Thoracic aorta (tissue), 2 donors: ENCODE data around the gene RGS7. TPM values are rescaled to one million over a fixed set of nuclear protein-coding genes. Genes with fewer than 3 reads are reported as not detected.

Source experiments
- ATAC-seq: fragments of 150-250 bp; one replicate; pipeline ENCODE4 v1.8.0; 2017; ENCODE audit warnings: low read depth; ENCODE audit not compliant: insufficient number of reproducible peaks, low FRiP score
- DNase-seq: peaks from one replicate; pipeline ENCODE4 v3.0.0-alpha.2; 2020; ENCODE audit warnings: low spot score
- H3K27ac ChIP-seq, 2 donors: fragments of 200-600 bp; sonication (generic); 1 replicate in 1 of 2; 2 replicates in 1 of 2; pipeline ENCODE4 v1.5.1; 2016; ENCODE audit warnings: mild to moderate bottlenecking in 2 of 2, moderate library complexity in 2 of 2
- H3K27me3 ChIP-seq: fragments of 200-600 bp; sonication (generic); replicated peaks from 2 replicates; pipeline ENCODE4 v1.6.0; 2016; ENCODE audit warnings: mild to moderate bottlenecking; ENCODE audit not compliant: insufficient read depth
- H3K36me3 ChIP-seq: fragments of 200-600 bp; sonication (generic); one replicate; pipeline ENCODE4 v1.5.1; 2016
- H3K4me1 ChIP-seq, 2 donors: fragments of 200-600 bp; sonication (generic); 1 replicate in 1 of 2; 2 replicates in 1 of 2; pipeline versions ENCODE4 v1.5.1 to v1.6.0; 2016; ENCODE audit warnings: low read depth in 2 of 2, mild to moderate bottlenecking in 1 of 2; ENCODE audit not compliant: control insufficient read depth in 1 of 2
- H3K4me3 ChIP-seq: fragments of 200-600 bp; sonication (generic); 2 replicates; pipeline ENCODE4 v1.5.1; 2016; ENCODE audit warnings: mild to moderate bottlenecking
- H3K9me3 ChIP-seq: fragments of 200-600 bp; sonication (generic); 2 replicates; pipeline ENCODE4 v1.5.1; 2016
- total RNA-seq, 2 donors: library from RNA; depleted of rRNA; stranded (reverse); fragments of >200 nt; gene quantifications; one replicate each; pipeline versions ENCODE4 v1.1.0 to v1.2.3, GENCODE V29; 2016
- TF ChIP-seq, protein P1 (sequence below): fragments of 200-600 bp; sonication (generic); IDR thresholded peaks from one replicate; pipeline ENCODE4 v1.5.1; 2019; ENCODE audit warnings: antibody characterized with exemption

RGS7 gene
- total RNA-seq, 2 donors from 2014 or later = not detected

DNA sequence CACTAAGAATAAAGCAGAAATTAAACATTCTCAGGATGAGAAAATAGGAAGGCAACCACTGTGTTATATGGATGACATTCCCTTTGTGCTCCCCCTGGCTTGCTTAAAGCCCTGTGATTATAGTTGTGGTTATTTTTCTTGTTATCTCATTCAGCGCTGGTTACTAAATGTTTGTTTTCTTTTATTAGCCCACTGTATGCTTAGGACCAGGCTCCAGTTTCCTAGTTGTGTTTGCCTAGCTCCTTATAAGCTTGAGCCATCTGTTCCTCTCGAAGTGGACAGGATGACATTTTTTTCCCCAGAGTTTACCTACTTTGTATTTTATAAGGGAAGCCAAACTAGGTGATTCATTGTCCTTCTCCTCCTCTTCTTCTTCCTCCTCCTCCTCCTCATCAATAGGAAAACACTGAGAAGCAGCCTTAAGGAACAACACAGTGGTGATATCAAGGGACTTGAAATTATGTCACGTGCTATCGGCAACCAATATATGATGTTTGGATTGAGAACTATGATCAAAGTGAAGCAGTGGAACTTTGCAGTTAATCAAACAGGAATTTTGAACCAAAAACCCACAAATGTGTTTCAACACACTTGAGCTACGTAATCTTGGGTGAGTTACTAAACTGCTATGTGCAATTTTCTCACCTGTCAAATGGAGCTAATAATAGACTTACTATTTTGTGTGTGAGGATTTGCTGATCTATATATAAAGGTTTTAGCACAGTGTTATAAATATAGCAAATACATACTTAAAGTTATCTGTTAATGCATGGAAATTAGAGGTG, 35.1 kb upstream of the RGS7 start:
- H3K27me3 ChIP-seq = no peaks in the 10 kb centered on the region
- ATAC-seq (no peak), DNase-seq (no peak)
- H3K36me3 ChIP-seq = no peaks in the 10 kb centered on the region
- no peak overlapping the region for H3K27ac ChIP-seq
- H3K9me3 ChIP-seq = no peaks in the 10 kb centered on the region
- H3K4me1 ChIP-seq = no peaks in the 10 kb centered on the region
- H3K4me3 ChIP-seq = no peak overlapping the region
- TF ChIP-seq, protein P1, sequence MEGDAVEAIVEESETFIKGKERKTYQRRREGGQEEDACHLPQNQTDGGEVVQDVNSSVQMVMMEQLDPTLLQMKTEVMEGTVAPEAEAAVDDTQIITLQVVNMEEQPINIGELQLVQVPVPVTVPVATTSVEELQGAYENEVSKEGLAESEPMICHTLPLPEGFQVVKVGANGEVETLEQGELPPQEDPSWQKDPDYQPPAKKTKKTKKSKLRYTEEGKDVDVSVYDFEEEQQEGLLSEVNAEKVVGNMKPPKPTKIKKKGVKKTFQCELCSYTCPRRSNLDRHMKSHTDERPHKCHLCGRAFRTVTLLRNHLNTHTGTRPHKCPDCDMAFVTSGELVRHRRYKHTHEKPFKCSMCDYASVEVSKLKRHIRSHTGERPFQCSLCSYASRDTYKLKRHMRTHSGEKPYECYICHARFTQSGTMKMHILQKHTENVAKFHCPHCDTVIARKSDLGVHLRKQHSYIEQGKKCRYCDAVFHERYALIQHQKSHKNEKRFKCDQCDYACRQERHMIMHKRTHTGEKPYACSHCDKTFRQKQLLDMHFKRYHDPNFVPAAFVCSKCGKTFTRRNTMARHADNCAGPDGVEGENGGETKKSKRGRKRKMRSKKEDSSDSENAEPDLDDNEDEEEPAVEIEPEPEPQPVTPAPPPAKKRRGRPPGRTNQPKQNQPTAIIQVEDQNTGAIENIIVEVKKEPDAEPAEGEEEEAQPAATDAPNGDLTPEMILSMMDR = no peak

- Histone ChIP-seq H3K4me3 (no peak overlapping the region), H3K9me3 (no peaks in the 10 kb centered on the region), H3K36me3 (no peaks in the 10 kb centered on the region), H3K27me3 (no peaks in the 10 kb centered on the region), H3K4me1 (no peaks in the 10 kb centered on the region), H3K27ac (no peak overlapping the region)
- ATAC-seq (no peak), DNase-seq (no peak)
- TF ChIP-seq, protein P1 = no peak
Measured at GRCh38 chr1:241390526-241390925, 33.5 kb upstream of the RGS7 start.

GRCh38 chr1:241389400-241389799, 32.4 kb upstream of the RGS7 start:
- Histone ChIP-seq H3K36me3 (no peaks in the 10 kb centered on the region), H3K27ac (no peak overlapping the region), H3K27me3 (no peaks in the 10 kb centered on the region), H3K4me1 (no peaks in the 10 kb centered on the region), H3K4me3 (no peak overlapping the region), H3K9me3 (no peaks in the 10 kb centered on the region)
- ATAC-seq (no peak), DNase-seq (no peak)
- TF ChIP-seq, protein P1 = no peak

GRCh38 chr1:241387216-241387615, 30.2 kb upstream of the RGS7 start:
- Histone ChIP-seq H3K4me3 (no peak overlapping the region), H3K9me3 (no peaks in the 10 kb centered on the region), H3K36me3 (no peaks in the 10 kb centered on the region), H3K27ac (no peak overlapping the region), H3K4me1 (no peaks in the 10 kb centered on the region), H3K27me3 (no peaks in the 10 kb centered on the region)
- TF ChIP-seq, protein P1 = no peak
- no peak for DNase-seq
- no peak for ATAC-seq

DNA sequence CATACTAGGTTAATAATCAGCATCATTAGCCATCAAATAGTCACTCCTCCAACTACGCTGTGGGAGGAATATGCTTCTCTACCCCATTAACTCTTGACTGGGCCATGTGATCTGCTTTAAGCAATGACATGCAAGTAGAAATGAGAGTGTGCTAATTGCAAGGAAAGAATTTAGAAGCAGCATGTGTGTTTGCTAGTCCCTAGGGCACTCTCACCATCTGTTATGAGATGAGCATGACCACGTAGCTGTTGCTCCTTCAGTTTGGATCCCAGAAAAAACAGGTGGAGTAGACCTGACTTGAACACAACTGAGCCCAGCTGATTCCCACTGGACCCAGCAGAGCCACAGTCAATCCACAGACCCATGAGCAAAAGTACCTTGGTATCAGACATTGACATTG, 19.7 kb upstream of the RGS7 start:
- Histone ChIP-seq H3K27ac (no peak overlapping the region), H3K9me3 (no peaks in the 10 kb centered on the region), H3K36me3 (no peaks in the 10 kb centered on the region), H3K4me3 (no peak overlapping the region), H3K27me3 (no peaks in the 10 kb centered on the region), H3K4me1 (no peaks in the 10 kb centered on the region)
- ATAC-seq (no peak), DNase-seq (no peak)
- TF ChIP-seq, protein P1 = no peak
